ENCODE measurements around the gene TGIF2LX.
"Not testable (repeated sequence)": the region's sequence is repeated elsewhere in the genome, so short reads cannot be mapped to it uniquely, and the experiment has no call there.

- TF ChIP-seq, protein P1, sequence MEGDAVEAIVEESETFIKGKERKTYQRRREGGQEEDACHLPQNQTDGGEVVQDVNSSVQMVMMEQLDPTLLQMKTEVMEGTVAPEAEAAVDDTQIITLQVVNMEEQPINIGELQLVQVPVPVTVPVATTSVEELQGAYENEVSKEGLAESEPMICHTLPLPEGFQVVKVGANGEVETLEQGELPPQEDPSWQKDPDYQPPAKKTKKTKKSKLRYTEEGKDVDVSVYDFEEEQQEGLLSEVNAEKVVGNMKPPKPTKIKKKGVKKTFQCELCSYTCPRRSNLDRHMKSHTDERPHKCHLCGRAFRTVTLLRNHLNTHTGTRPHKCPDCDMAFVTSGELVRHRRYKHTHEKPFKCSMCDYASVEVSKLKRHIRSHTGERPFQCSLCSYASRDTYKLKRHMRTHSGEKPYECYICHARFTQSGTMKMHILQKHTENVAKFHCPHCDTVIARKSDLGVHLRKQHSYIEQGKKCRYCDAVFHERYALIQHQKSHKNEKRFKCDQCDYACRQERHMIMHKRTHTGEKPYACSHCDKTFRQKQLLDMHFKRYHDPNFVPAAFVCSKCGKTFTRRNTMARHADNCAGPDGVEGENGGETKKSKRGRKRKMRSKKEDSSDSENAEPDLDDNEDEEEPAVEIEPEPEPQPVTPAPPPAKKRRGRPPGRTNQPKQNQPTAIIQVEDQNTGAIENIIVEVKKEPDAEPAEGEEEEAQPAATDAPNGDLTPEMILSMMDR (IDR thresholded peaks at IDR 0.05; ENCODE audit: borderline replicate concordance, extremely low read depth, low read length, poor library complexity, severe bottlenecking) = not testable (repeated sequence)
- not testable (repeated sequence) for TF ChIP-seq EZH2 (IDR thresholded peaks at IDR 0.05; ENCODE audit: borderline replicate concordance, low read depth, low read length, severe bottlenecking)
These were observed at the start of gene TGIF2LX for GRCh38 chrX:89921665-89922064.

All from DND-41 (cell line).